Measurements from ENCODE around the gene NAA15.
A peak's percentile ranks its signal among the peaks of the same experiment; 100 is the strongest.
"Not testable (repeated sequence)": the region's sequence is repeated elsewhere in the genome, so short reads cannot be mapped to it uniquely, and the experiment has no call there.

NAA15 gene

GRCh38 chr4:139301113-139301820 is at the start of gene NAA15:
TSS of gene NAA15 (plus strand) at chr4:139301505. CDS start at chr4:139301778, 273 bp downstream.
- DNase-seq (ENCODE audit: low read depth in 2 of 2), result peak; percentile 94 to 98

GRCh38 chr4:139253046-139253445 is 48.3 kb upstream of the NAA15 start:
- no peak for DNase-seq (ENCODE audit: low read depth in 2 of 2)

- no peak for DNase-seq (ENCODE audit: low read depth in 2 of 2)
These were observed 47.6 kb upstream of the NAA15 start for GRCh38 chr4:139253713-139254112.

- not testable (repeated sequence) for DNase-seq (ENCODE audit: low read depth in 2 of 2)
These were observed 45.7 kb upstream of the NAA15 start for GRCh38 chr4:139255581-139255980.

- no peak for DNase-seq (ENCODE audit: low read depth in 2 of 2)
These were observed 45.0 kb upstream of the NAA15 start for GRCh38 chr4:139256349-139256748.

GRCh38 chr4:139265654-139266053 is 35.7 kb upstream of the NAA15 start:
- no peak for DNase-seq (ENCODE audit: low read depth in 2 of 2)

GRCh38 chr4:139266208-139266582 is 35.1 kb upstream of the NAA15 start:
- no peak for DNase-seq (ENCODE audit: low read depth in 2 of 2)

GRCh38 chr4:139266583-139267257 is 34.6 kb upstream of the NAA15 start:
- peak; percentile 66 to 83 for DNase-seq (ENCODE audit: low read depth in 2 of 2)

- no peak for DNase-seq (ENCODE audit: low read depth in 2 of 2)
These were observed 34.0 kb upstream of the NAA15 start for GRCh38 chr4:139267301-139267700.

- no peak for DNase-seq (ENCODE audit: low read depth in 2 of 2)
These were observed 27.5 kb upstream of the NAA15 start for GRCh38 chr4:139273835-139274234.

- DNase-seq (ENCODE audit: low read depth in 2 of 2), result no peak
These were observed 26.5 kb upstream of the NAA15 start for GRCh38 chr4:139274790-139275189.

GRCh38 chr4:139275281-139275735 is 26.0 kb upstream of the NAA15 start:
- no peak for DNase-seq (ENCODE audit: low read depth in 2 of 2)

GRCh38 chr4:139278485-139278884 is 22.8 kb upstream of the NAA15 start:
- no peak for DNase-seq (ENCODE audit: low read depth in 2 of 2)

- no peak for DNase-seq (ENCODE audit: low read depth in 2 of 2)
These were observed 22.2 kb upstream of the NAA15 start for GRCh38 chr4:139278912-139279759.

GRCh38 chr4:139279760-139280620 is 21.3 kb upstream of the NAA15 start, which contains the start of gene MGARP:
TSS of gene MGARP (minus strand) at chr4:139280225. CDS start at chr4:139280158, 67 bp downstream.
- peak in 1 of 2 donors; percentile 32 for DNase-seq (ENCODE audit: low read depth in 2 of 2)

GRCh38 chr4:139282065-139282720 is 19.1 kb upstream of the NAA15 start:
- DNase-seq (ENCODE audit: low read depth in 2 of 2), result no peak

- DNase-seq (ENCODE audit: low read depth in 2 of 2), result no peak
These were observed 18.6 kb upstream of the NAA15 start for GRCh38 chr4:139282721-139283075.

- DNase-seq (ENCODE audit: low read depth in 2 of 2), result no peak
These were observed 15.1 kb upstream of the NAA15 start for GRCh38 chr4:139286186-139286698.

GRCh38 chr4:139295206-139295941 is 5.9 kb upstream of the NAA15 start:
- DNase-seq (ENCODE audit: low read depth in 2 of 2), result peak; percentile 97 to 99

GRCh38 chr4:139295942-139296299 is 5.4 kb upstream of the NAA15 start:
- DNase-seq (ENCODE audit: low read depth in 2 of 2), result no peak

Data from stimulated activated CD4-positive, alpha-beta T cell treated with anti-CD3 and anti-CD28 coated beads, Interleukin-4, amount 100 ng/mL, for 48 hours (primary cell).